ENCODE results near the gene BCKDHA.

DNA sequence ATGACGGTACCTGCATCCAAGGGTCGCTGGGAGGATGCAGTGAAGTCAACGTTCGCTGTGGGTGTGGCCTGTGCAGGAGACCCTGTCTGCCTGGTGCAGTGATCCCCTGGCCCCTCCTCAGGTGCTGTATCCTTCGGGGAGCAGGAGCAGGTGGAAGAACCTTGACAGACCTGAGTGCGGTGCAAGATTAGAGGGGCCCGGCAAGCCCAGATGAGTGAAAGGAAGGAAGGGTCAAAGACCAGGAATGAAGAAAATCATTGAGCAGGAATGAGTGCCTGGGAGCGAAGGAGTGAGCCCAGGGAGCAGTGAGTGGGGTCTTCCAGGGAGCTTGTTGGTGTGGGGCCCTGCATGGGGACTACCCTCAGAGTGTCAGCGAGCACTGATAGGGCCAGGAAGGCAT lies 16.8 kb downstream of the BCKDHA start:
- TF ChIP-seq, protein P1, sequence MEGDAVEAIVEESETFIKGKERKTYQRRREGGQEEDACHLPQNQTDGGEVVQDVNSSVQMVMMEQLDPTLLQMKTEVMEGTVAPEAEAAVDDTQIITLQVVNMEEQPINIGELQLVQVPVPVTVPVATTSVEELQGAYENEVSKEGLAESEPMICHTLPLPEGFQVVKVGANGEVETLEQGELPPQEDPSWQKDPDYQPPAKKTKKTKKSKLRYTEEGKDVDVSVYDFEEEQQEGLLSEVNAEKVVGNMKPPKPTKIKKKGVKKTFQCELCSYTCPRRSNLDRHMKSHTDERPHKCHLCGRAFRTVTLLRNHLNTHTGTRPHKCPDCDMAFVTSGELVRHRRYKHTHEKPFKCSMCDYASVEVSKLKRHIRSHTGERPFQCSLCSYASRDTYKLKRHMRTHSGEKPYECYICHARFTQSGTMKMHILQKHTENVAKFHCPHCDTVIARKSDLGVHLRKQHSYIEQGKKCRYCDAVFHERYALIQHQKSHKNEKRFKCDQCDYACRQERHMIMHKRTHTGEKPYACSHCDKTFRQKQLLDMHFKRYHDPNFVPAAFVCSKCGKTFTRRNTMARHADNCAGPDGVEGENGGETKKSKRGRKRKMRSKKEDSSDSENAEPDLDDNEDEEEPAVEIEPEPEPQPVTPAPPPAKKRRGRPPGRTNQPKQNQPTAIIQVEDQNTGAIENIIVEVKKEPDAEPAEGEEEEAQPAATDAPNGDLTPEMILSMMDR (IDR thresholded peaks at IDR 0.05) = no peak
- no peak for TF ChIP-seq POLR2A (IDR thresholded peaks at IDR 0.05)

Measured in lower leg skin (tissue), 3 donors.